NK-92 (cell line): ENCODE data around the gene CENPN.

ENCODE experiments used
- DNase-seq: peaks from one replicate; lab custom pipeline; 2025; ENCODE audit not compliant: unreplicated experiment; lab: John Stamatoyannopoulos, UW

The CENPN gene

GRCh38 chr16:81026429-81026828 lies 19.4 kb downstream of the CENPN start:
- no peak for DNase-seq

DNA sequence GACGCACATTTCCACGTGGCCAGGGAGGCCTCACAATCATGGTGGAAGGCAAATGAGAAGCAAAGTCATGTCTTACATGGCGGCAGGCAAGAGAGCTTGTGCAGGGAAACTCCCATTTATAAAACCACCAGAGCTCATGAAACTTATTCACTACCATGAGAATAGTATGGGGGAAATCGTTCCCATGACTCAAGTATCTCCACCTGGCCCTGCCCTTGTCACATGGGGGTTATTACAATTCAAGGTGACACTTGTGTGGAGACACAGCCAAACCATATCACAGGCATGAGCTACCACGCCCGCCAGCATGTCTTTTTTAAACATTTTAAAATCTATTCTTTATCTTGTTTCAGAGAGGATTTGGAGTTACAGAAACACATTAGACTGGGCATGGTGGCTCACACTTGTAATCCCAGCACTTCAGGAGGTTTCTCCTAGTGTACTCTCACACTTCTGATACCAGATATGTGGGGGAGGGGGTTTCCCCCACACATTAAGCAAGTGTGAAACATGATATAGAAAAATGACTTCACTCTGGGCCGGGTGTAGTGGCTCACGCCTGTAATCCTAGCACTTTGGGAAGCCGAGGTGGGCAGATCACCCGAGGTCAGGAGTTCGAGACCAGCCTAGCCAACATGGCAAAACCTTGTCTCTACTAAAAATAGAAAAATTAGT lies 23.1 kb downstream of the CENPN start:
- no peak for DNase-seq

DNA sequence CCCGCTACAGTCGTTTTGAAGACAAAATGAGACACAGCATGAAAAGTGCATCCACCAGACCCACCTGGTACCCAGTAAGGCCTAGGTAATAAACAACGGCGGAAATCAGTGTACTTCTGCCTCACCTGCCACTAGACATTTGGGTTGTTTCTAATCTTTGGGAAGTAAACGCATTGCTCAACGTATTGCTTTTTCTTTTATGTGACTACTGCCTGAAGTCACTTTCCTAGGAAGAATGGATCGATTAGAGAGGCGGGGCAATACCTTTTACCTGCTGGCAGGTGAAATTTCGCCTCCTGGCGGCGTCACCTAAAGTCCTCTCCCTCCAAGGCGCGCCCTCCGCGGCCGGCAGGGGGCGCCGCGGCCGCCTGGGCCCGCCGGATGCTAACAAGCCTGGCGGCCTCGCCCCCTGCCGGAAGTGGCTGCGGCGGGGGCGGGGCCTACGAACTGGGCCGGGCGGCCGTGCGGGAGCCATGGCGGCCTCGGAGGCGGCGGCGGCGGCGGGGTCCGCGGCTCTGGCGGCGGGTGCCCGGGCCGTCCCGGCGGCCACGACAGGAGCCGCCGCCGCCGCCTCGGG lies 28.5 kb downstream of the CENPN start, which contains the start of gene ATMIN:
TSS of gene ATMIN (plus strand) at position 445 of the 577 bp plus-strand sequence. CDS start at position 474, 29 bp downstream.
- DNase-seq = peak; percentile 25

GRCh38 chr16:81035975-81036750 lies 29.1 kb downstream of the CENPN start:
- no peak for DNase-seq

DNA sequence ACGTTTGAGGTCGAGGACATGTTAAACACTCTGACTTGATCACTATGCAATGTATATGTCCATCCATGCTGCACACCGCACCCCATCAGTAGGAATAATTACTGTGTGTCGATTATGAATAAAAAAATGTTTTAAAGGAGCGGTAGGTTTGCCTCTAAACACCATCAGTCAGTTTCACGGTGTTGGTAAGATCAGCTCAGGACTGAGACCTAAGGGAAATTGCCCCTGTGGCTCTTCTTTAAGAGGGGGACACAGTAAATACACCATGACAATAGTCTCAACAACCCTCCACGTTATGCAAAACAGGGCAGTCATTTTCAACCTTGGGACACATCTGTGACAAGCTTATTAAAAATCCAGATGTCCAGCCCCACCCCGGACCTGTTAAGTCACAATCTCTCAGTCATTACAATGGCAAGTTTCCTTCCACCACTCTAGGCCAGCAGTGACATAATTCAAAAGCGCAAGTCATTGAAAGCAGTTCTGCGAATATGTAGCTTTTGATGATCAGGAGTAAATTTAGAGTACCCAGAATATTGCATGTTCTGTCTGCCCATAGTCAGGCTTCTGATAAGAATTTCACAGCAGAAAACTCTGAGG lies 29.8 kb downstream of the CENPN start:
- DNase-seq = no peak

DNA sequence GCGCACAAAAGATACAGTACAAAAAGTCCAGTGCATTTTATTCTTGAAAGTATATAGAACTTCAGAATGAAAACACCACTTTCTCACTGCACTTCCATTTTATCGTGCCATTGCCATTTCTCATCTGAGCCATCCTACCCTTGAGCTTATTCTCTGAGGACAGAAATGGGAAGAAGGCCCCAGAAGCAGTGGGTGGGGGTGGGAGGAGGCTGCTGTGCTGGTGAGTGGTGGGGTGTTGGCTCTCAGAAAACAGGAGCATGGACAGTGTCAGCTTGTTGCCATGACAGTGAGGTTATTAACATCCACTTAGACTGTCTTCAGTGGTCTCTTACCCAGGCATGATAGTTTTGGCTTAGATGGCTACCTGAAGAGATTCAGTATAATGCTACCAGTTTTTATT lies 33.1 kb downstream of the CENPN start:
- no peak for DNase-seq

DNA sequence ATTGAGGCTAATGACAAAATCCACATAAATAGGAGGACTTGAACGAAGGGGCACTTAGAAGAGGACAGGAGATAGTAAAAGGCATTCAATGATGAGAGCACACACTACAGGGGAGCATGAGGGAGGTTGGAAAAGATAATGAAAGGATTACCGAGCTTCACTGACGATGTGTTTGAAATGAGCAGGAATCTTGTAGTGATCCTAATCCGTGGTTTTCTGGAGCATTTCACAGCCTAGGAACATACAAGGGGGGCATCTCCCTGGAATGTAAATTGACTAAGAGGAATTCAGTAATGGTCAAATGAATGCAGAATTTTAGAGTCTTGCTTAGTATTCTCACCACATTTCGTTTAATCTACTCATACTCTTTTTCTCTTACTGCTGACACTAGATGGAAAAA lies 33.8 kb downstream of the CENPN start:
- DNase-seq = no peak

DNA sequence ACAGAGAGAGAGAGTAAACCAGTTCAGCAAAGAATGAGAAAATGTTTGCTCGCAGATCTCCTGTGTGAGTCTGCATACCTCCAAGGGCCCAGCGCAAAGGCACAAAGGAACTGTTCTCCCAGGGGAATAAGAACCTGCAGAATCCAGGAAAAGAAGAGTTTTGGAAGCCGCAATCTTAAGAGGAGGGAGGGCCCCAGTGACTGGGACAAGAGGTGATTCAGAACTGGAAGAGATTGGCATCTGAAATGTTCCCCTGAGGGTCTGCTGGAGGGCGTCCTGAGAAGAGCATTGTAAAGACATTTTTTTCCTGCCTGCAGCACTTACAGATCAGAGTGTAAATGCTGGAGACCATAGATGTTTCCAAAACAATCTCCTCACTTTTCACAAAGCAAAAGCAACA lies 34.7 kb downstream of the CENPN start:
- DNase-seq = no peak

GRCh38 chr16:81042821-81043220 lies 35.8 kb downstream of the CENPN start:
- no peak for DNase-seq

DNA sequence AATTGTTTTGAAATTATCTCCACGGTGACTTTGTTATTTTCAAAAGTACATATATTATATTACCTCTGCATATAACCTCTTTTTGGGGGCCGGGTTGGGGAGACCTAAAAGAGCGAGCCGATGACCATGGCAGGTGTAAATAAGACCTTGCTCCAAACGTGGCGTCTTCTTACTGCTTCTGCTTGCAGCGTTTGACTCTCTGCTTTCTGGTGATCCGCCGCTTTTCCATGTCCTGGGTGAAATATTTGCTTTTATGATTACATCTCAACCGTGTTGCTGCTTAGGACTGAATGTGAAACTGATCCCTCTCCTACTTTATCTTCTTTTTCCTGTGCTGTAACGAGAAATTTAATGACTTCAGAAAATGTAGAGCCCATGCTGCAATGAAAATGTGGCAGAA lies 46.7 kb downstream of the CENPN start:
- no peak for DNase-seq

DNA sequence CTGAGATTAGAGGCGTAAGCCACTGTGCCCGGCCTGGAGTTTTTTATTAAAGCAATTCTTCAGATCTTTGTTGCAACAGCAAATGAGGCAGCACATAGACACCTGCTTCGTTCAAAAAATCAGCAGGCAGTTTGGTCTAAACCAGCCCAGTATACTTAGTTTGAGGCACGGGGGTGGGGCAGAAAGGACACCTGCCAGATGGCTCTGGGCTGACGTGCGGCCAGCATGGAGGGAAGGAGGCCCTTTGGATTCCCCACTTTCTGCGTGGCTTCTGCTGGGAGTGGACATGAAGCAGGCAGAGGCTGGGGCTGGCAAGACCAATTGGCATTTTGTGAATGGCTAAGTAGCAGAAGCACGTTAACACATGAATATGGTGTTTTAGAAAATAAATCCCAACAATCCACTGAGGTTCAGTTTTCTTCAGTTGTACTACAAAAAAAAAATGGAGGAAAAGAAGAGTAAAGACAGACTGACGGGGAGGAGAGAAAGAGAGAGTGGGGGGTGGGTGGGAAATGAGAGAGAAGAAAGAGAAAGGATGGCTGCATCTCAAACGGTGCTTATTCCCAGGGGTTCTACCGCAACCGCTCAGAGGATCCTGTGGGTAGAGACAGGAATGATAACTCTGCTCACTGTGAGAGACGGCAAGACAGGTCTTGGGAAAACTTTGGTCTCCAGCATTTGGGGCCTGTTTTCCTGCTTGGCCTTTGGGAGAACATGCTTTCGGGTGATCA lies 53.7 kb downstream of the CENPN start:
- no peak for DNase-seq

DNA sequence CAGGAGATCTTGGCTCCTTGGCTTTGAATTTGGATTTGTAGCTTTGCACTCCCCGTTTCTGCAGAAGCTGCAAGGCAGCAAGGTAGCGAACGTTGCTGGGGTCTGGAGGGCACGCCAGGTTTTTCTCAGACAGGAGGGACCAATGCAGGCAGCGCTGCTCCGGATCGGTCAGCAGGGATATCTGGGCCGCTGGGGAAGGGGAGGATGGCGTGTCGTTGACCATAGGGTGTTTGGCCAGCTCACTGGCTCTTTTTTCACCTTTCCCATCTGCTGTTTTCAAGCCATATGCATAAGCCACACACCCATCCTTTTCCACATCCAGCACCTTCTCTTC lies 54.3 kb downstream of the CENPN start:
- DNase-seq = no peak

GRCh38 chr16:81061871-81062608 lies 55.0 kb downstream of the CENPN start:
- DNase-seq = no peak

DNA sequence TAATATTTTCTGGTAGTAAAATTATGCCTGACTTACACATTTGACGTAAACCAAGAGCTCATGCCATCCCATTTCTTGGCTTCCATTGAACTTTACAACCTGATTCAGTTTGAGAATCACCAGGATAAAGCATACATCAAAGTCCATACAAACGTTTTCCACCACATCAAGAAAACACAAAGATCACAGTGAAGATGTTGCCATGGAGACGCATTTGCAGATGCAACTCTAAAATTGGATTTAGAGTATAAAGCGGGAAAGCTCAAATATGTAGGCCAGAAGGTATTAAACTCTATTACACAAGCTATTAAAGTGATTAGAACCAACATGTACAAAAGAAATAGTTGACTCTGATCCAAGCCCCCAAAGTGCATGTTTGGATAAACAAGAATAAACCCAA lies 59.7 kb downstream of the CENPN start:
- no peak for DNase-seq

DNA sequence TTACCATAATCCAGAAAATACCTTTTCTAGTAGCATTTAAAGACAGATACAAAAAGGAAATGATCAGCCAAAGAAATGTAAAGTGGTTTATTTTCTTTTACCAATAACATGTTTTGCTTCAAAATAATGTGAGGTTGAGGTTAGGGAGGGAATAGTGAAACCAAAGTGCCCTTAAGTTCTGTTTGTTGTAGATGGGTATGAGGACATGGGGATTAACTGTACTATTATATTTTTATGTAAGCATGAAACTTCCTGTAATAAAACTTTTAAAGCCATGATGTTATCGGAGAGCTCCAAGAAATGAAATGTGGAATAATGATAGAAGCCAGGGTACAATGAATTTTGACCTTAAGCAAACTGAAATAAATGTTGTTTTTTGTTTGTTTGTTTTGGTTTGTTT lies 60.2 kb downstream of the CENPN start:
- no peak for DNase-seq

DNA sequence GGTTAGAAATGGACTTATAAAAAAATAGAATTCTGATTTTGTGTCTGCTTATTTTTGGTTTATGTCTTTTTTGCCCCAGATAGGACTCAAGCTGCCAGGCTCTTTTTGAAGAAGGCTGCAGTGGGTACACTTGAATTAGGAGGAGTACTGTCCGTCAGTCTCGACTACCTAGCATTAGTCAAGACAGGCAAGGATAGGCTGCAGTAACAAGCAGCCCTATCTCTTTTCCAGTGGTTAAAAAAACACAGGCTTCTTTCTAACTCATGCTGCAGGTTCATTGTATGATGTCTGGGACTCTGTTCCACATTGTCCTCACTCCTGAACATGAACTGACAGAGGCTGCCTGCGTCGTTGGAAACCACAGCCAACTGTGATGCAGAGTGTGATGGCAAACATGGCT lies 62.0 kb downstream of the CENPN start:
- DNase-seq = no peak

- no peak for DNase-seq
Measured at GRCh38 chr16:81070979-81071378, 64.0 kb downstream of the CENPN start.

DNA sequence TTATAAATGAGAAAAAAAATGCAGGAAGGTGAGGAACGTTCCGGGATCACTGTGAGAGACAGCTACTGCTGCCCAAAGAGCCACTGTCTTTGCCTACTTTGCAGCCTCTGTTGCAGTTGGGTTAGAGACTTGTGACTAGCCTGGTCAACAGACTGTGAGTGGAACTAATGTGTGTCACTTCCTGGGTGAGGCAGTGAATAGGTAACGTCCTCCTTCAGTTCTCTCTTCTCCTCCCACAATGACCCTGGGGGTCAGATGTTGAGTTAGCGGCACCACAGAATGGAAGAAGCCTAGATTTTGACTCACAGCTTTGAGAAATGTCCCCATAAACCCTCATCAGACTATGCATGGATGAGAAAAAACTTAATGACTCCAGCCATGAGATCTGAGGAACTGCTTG lies 64.8 kb downstream of the CENPN start:
- DNase-seq = no peak

DNA sequence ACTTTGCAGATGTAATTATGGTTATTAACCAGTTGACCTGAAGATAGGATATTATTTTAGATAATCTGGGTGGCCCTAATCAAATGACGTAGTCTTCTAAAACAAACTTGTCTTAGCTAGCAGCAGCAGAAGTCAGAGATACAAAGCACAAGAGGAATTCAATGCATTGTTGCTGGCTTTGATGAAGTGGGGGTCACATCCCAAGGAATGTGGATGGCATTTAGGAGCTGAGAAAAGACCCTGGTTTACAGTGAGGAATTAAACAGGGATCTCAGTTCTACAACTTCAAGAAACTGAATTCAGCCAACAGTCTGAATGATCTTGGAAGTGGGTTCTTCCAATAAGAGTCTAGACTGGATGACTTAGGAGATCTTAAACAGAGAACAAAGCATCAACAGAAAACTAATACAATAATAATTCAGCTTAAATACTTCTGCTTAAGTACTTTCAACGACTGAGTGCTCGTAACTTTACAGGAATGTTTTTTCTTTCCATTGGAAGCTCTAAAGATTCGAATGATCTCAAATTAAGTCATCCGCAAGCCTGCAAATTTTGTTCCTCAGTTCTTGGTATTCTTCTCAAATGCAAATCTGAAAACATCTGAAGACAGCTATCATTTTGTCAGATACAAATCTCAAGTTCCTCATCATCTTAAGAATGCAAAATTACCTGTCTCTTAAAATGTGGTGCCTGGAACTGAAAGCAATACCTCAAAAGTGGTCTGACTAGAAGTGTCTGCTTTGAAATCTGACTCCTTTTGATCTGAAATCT lies 66.7 kb downstream of the CENPN start:
- DNase-seq = no peak

DNA sequence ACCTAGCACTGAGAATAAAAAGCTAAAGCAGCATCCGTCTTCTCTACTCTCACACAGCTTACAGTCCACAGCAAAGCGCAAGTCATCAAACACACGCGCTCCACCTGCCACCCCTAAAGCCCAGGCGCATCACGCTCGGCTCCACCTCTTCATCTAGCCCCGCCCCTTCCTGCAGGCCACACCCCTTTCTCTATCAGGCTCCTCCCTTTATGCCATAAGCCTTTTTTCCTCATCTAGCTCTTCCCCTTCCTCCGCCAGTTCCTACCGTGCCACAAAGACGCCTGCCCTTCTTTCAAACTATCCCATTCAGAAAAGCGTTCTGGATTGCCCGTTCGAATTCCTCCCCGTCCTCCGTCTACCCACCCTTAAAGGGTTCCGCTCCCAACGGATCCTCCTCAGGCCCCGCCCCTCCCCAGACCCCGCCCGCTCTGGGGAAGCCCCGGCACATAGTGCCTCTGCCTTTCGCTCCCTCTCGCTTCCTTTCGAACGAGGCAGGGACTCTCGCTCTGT lies 69.6 kb downstream of the CENPN start:
- DNase-seq = peak; percentile 52
